Posterior vena cava (tissue), 2 donors: ENCODE measurements around the gene DPP7. TPM values are rescaled to one million over a fixed set of nuclear protein-coding genes. Genes with fewer than 3 reads are reported as not detected.
A peak's percentile ranks its signal among the peaks of the same experiment; 100 is the strongest.

ENCODE experiments used
- DNase-seq: peaks from one replicate; pipeline ENCODE4 v3.0.0-alpha.2; 2020; ENCODE audit warnings: low spot score
- intact Hi-C, 2 donors: fragments of 100-400 bp; cut with DNase I; formaldehyde crosslinking; loops; one replicate each; pipeline versions ENCODE4 v1.14.1 to v1.14.2; 2022 to 2023
- total RNA-seq, 2 donors: library from RNA; stranded (reverse); fragmentation: NEBNext Ultra II Directional; extraction: Animal tissue kit (Norgen Biotek cat#: 25700); gene quantifications; one replicate each; pipeline ENCODE4 v1.2.1, GENCODE V29; 2021
- donor health status: DM: yes; HTN: yes; CAD: no.
- donor health status: DM: yes; HTN: yes; CAD: no.

The DPP7 gene
- total RNA-seq, 2 donors from 2014 or later, result 108 to 128 TPM

DNA sequence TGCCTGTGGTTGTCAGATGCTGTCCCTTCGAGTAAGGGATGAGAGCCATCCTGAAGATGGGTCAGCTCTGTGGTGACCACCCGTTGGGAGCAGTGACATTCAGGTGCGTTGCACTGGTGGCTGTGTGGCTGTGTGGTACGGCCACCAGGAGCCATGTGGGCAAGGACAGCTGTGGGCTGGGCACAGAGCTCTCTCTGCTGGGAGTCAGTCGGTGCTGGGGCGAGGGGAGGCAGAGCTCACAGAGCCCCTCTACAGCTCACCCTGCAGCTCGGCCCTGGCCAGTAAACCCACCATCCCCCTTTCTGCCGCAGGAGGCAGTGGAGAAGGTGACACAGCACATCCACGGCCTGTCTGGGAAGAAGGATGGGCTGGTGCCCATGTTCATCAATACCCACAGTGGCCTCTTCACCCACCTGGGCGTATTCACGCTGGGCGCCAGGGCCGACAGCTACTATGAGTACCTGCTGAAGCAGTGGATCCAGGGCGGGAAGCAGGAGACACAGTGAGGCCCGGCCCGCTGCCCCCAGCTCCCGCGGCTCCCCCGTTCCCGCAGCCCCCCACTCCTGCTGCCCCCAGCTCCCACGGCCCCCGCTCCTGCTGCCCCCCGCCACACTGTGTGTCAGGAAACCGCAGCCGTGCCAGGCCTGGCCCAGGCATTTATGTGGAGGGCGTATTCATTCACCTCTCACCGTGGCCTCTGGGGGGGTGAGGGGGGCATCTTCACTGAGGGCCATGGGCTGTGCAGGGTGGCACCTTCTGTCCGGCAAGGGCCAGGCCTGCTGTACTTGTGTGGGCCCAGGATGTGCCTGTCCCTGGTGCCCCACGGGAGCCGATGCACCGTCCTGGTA, 8.5 kb downstream of the DPP7 start:
- DNase-seq, result no peak
- intact Hi-C loops, result no loop called here

DNA sequence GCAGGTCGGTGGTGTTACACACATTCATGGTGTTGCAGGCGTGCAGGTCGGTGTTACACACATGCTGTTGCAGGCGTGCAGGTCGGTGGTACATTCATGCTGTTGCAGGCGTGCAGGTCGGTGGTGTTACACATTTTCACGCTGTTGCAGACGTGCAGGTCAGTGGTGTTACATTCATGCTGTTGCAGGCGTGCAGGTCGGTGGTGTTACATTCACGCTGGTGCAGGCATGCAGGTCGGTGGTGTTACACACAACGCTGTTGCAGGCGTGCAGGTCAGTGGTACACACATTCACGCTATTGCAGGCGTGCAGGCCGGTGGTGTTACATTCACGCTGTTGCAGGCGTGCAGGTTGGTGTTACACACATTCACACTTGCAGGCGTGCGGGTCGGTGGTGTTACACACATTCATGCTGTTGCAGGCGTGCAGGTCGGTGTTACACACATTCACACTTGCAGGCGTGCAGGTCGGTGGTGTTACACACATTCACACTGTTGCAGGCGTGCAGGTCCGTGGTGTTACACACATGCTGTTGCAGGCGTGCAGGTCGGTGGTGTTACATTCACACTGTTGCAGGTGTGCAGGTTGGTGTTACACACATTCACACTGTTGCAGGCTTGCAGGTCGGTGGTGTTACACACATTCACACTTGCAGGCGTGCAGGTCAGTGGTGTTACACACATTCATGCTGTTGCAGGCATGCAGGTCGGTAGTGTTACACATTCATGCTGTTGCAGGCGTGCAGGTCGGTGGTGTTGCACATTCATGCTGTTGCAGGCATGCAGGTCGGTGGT, 11.1 kb downstream of the DPP7 start:
- DNase-seq, result no peak
- intact Hi-C loops, result no loop called here

DNA sequence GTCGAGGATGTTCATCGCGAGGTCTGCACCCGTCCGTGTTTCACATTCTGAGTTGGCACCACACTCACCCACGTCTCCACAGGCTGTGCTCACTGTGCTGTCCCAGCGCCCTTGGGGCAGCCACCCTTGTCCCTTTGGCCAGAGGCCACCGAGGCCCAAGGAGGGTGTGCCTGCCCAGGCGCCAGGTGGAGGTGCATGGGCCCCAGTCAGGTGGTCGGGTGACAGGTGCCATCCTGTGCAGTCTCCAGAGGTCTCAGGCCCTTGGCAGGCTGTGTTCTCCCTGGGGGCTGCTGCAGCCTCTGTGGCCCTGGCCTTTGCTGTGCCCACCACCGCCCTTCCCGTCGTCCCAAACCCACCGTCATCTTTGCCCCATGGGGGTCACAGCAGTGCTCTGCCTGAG, 15.3 kb downstream of the DPP7 start:
- intact Hi-C loops, result no loop called here

DNA sequence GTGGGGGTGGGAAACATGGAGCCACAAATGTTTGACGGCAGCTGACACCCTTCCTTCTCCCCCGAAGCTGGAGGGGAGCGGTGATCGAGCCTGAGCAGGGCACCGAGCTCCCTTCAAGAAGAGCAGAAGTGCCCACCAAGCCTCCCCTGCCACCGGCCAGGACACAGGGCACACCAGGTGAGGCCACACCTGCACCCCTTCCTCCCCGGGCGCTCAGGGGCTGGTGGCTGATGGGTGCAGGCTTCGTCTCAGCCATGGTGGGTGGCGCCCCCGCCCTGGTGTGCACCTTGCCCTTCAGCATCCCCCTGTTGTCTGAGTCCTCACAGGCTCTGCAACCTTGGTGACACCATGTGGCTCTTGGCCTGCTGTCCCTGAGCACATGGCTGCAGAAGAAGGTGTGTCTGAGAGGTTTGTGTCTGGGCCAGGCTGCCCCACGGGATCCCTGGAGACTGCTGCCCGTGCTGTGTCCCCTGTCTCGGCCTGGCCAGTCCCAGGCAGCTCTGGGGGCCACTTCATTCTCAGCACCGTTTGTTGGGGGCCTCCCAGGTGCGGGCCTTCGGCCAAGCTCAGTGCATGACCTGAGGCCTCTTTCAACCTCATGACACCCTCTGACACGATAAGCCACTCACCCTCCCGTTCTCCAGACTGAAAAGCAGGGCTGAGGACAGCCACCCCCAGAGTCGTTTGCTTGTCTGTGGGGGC, 16.6 kb downstream of the DPP7 start:
- intact Hi-C loops, result no loop called here
- DNase-seq, result no peak

More for the DNA sequence above, 15.3 kb downstream of the DPP7 start:
- no peak for DNase-seq

DNA sequence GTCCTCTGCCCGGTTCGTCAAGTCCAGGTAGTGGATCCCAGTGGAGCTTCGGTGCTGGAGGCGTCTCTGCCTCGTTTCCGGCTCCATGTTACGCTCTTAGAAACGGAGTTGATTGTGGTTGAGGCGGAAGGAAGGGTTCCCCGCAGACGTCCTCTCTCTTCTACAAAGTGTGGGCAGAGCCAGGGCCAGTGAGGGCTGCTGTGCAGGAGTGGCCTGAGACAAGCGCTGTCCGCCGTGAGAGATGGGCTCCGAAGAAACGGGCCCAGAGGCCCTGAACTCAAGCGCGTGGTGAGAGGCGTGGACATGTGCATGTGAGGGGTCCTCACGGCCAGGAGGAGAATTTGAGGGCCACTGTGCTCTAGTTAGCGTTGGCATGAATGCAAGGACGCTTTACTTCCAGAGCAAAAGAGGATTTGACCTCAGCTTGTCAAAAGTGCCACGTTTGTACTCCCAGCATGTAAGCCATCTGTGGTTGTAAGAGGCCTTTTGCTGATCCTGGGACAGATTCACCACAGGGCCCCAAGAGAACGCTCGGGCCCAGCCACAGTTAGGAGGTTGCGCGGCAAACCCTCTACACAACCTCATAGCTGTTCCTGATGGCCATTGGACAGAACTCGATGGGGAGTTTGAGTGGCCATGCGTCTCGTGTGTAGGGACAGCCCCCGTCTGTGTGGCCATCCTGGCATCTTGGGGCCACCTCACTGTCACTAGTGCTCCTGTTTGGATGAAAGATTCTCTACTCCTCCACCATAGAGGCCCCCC, 17.6 kb downstream of the DPP7 start:
- intact Hi-C loops, result no loop called here

DNA sequence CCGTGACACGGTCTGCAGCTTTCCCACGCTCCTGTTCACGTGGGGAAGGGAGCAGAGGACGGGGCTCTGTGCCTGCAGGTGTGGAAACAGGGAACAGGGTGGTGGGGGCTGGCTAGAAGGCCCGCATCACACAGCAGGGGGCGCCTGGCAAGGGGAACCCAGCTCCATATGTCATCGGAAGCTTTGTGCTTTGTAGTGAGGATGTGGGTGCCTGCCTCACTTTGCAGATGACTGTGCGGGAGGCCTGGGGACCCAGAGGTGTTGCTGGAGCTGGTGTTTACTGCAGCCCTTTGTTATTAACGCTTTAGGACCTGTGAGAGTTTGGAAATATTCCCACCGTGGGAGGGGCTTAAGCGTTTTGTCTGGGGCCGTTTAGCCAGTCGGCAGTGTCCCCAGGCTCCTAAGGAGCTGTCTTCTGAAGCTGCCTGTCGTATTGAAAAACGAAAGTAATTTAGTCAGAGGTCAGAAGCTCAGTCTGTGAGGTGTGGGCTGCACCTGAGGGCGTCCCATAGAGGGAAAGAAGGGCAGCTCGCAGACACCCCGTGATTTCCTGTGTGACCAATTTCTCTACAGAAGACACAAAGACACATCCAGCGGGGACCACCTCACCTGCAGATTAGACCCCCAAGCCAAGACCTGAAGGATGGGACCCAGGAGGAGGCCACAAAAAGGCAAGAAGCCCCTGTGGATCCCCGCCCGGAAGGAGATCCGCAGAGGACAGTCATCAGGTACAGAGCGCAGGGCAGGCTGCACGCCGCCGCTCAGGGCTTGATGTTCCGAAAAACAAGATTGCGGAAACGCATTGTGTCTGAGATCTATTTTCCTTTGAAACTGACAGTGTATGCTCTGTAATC, 18.6 kb downstream of the DPP7 start:
- intact Hi-C loops, result no loop called here
- DNase-seq, result no peak

More for the DNA sequence above, 17.6 kb downstream of the DPP7 start:
- DNase-seq, result no peak

DNA sequence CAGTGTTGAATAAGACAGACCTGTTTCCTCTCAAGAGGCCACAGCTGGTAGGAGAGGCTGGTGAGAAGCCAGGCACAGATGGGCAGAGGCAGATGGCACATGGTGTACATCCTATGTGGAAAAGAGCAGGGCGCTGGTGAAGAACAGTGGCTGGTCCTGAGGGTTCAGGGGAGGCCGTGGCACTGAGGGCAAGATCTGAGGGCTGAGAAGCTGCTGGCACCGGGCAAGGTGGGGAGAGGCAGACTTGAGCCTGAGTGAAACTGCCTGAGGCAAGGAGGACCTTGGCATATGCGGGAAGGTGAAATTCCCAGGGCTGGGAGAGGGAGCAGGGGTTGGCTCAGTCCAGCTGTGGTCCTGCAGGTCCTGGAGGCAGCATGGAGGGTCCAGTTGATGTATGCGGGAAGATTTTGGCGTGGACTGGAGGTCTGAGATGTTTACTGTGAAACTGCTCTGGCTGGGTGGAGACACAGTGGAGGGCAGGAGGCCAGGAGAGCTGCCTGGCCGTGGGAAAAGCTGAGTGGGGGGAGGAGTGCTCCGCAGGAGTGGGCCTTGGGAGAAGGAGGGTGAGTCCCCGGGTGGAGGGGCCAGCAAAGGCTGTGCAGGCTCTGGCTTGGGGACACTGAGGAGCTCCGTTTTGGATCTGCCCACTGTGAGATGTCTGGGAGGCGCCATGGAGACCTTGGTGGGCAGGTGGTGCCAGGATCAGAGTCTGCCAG, 25.1 kb downstream of the DPP7 start:
- intact Hi-C loops, result no loop called here
- no peak for DNase-seq

DNA sequence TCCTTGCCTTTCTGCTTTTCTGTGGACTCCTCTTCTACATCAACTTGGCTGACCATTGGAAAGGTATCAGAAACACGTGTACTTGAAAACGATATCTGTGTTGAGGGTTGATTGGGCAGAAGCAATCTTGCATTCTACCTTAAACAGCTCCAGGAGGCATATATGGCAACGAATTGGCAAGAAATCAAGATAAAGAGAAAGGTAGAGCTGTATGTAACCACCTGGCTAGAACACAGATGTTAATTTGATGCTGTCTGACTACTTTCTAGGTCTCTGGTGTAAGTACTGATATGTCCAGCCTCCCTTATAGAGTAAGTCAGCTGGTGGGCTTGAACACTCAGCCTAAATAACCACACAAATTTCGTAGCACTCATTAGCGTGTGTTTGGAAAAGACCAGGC, 26.4 kb downstream of the DPP7 start:
- no peak for DNase-seq
- intact Hi-C loops, result no loop called here

DNA sequence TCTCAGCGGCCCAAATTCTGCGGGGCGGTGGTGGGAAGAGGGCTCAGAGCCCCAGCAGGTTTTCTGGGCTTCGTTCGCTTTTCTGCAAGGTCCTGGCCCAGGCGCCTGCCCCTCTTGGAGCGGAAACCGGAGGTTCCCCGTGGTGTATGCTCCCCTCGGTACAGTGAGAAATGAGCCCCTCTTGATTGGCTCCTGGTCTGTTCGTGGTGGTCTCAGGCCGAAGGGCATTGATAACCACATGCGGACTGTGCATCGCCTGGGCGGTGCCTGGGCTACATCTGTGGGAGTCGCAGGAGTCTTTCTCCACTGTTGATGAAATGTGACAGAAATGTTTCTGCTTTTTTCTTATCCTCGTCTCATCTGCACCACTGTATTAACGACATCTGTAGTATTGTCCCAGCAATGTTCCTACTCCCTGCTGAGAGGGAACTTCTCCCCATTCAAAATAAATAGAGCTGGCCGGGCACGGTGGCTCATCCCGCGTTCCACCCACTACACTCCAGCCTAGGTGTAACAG, 27.1 kb downstream of the DPP7 start:
- intact Hi-C loops, result no loop called here
- DNase-seq, result no peak

DNA sequence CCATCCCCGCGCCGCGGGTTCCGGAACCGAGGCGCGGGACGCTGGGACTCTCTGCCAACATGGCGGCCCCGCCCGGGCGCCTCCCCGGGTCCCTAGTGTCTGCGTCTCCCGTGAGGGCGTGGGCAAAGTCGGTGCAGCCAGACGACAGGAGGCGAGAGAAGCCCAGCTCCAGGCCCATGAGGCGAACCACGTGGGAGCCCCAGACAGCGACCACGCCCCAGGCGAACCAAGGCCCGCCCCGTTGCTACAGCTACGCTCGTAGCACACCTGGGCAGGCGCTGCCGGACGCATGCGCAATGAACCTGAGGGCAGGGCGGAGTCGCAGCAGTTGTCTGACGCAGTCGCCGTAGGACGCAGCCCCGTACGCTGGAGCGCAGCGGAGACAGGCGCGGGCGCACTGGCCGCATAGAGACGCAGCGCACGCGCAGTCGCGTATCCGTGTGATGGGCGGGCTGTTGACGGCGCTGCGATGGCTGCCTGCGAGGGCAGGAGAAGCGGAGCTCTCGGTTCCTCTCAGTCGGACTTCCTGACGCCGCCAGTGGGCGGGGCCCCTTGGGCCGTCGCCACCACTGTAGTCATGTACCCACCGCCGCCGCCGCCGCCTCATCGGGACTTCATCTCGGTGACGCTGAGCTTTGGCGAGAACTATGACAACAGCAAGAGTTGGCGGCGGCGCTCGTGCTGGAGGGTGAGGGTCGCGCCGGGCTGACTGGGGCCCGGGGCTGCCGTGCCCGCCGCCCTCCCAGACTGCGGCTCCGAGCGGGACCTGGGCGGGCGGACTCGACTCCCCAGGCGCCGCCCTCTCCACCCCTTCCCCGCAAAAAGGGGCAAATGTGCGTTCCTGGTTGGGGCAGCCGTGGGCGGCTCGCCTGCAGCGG, 27.8 kb downstream of the DPP7 start, which contains the start of gene MAN1B1:
Gene MAN1B1, plus strand, starts transcription at position 455 of the 878 bp plus-strand sequence. Its CDS starts 15 bp downstream, at position 470.
- DNase-seq, result peak; percentile 100
- intact Hi-C loops, result no loop called here

DNA sequence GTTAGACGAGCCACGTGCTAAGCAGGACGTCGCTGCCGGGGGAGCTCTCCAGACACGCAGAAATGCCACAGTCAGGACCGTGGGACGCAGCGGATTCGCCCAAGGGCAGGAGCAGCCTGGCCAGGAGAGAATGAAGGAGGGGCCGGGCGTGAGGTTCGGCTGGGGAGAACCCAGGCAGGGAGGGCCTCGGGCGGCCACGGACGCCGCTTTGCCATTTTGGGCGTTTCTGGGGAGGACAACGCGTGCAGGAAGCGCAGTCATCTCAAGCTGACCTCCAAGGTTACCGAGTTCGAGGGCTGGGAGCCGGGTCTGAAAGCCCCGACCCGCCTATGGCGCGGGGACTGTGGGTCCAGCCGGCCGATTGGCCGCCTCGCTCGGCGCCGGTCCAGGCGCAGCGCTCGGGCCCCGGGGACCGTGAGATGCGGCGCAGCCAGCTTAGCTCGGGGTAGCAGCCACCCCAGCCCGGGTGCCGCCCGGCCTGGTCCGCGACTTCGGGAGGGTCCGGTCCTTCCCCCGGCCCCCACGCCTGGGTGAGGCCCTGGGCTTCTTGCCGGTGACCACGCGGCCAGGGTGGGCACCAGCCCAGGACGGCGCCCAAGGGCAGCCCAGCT, 28.5 kb downstream of the DPP7 start:
- DNase-seq, result peak; percentile 91
- intact Hi-C loops, result no loop called here

DNA sequence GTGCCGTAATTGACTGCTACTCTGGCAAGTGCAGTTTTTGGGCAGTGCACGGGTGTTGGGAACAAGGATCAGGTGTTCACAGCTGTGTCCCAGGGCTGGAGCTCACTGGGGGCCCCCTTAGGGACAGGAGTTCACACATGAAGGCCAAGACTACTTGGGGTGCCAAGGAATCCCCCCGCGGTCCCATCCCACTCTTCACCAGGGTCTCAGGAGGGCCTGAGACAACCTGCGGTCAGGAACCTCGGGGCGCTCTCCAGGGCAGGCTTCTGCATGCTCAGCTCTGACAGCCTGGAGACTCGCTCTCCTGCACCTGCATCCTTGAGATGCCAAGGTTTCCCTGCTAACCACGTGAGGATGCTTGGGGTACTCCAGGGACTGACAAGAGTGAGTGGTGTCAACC, 30.0 kb downstream of the DPP7 start:
- DNase-seq, result no peak
- intact Hi-C loops, result no loop called here

DNA sequence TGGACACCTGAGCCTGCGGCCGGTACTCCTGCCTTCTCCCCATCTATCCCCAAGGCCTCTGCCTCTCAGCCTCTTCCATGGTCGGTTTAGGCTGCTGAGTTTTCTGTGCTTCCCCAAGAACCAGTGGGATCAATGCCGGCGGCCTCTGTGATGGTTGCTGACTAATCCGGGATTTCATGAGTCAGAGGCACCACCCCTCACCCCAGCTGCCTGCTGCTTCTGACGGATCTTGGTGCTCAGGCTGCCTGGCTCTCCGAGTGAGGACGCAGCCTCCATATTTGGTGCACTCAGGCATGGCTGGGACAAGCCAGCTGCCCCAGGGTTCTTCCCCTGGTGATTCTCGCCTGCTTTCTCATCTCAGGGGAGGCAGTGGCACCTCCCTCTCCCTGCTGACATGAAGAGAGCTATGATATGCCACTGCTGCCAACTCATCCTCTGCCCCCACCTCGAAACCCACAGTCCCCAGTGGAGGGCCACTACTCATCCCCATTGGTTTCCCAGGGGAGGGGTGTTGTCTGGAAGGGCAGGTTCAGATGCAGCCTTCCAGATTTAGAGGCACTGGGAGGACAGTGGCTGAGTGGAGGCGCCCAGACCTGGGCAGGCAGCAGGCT, 31.0 kb downstream of the DPP7 start:
- DNase-seq, result peak; percentile 95
- intact Hi-C loops, result no loop called here

DNA sequence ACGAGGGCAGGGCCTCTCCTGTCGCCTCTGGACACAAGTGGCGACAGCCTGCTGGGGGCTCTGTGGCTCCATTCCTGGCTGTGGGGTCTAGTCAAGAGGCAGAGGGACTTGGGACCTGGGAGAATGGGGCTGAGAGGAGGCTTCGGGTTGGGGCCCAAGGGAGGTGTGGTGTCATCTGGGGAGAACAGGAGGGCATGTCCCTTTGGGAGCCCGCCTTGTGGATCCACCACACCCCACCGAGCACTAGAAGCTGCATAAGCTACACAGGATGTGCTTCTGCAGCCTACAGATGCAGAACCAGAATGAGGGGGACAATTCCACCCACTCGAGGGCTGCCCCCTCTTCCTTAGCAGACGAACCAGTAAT, 31.6 kb downstream of the DPP7 start:
- DNase-seq, result no peak

DNA sequence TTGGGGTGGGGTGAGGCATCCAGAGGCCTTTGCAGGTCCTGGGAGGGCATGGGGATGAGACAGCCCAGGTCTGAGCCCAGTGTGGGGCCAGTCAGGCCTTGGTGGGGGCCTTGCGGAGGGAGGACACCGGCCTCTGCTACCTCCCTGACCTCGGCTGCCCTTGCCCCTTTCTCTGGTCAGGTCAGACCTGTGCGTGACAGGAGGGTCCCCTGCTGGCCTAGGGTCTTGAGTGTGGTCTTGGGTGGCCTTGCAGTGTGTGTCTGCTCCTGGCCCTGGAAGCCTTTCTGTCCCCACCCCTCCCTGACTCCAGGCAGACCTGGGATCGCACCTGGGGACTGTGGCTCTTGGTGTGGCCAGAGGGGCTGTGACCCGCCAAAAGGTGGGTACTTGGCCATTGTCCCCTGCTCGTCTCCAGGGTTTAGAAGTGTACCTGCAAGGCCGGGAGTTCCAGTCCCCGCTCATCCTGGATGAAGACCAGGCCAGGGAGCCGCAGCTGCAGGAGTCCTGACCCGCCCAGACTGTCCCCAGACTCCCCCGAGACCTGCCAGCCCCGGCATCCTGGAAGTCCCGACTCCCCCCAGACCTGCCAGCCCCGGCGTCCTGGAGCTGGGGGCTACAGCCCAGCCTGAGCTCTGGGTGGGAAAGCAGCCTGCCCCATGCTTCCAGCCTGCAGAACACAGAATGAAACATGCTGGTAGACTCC, 32.2 kb downstream of the DPP7 start:
- intact Hi-C loops, result no loop called here
- DNase-seq, result no peak

More for the DNA sequence above, 31.6 kb downstream of the DPP7 start:
- intact Hi-C loops, result no loop called here
